Naive thymus-derived CD4-positive, alpha-beta T cell (primary cell): ENCODE data around the gene CFAP91. TPM values are rescaled to one million over a fixed set of nuclear protein-coding genes. Genes with fewer than 3 reads are reported as not detected.

Source experiments
- ATAC-seq: fragments of 150-1000 bp; cut with Tn5 transposase; 2 replicates; pipeline ENCODE4 v1.10.0; 2021; ENCODE audit warnings: mild to moderate bottlenecking, moderate library complexity
- CTCF ChIA-PET: fragments of 350-600 bp; sonication (Branson Sonifier 250); formaldehyde crosslinking; loops from one replicate; lab custom pipeline; 2021; ENCODE audit warnings: antibody characterized with exemption; lab: Charles Lee
- POLR2A ChIA-PET: fragments of 350-600 bp; sonication (Branson Sonifier 250); formaldehyde crosslinking; loops from one replicate; lab custom pipeline; 2021; ENCODE audit warnings: antibody characterized with exemption, inconsistent platforms; lab: Charles Lee
- DNase-seq, 9 donors: peaks; one replicate each; pipeline versions ENCODE4 v3.0.0 to v3.0.0-alpha.2; 2020 to 2022; ENCODE audit warnings: mixed read lengths in 1 of 9
- H3K27ac ChIP-seq: one replicate; pipeline ENCODE4 v1.7.0; 2013; ENCODE audit warnings: mild to moderate bottlenecking, low read depth, low read length, moderate library complexity
- H3K27me3 ChIP-seq, 2 donors: one replicate each; pipeline ENCODE4 v1.7.0; 2013; ENCODE audit warnings: low read length in 2 of 2, mild to moderate bottlenecking in 2 of 2, moderate library complexity in 2 of 2; ENCODE audit not compliant: control insufficient read depth in 2 of 2, insufficient read depth in 2 of 2
- H3K36me3 ChIP-seq, 3 experiments: 1 replicate in 2 of 3; 2 replicates in 1 of 3; pipeline ENCODE4 v1.7.0; 2013; ENCODE audit warnings: low read length in 3 of 3, mild to moderate bottlenecking in 3 of 3, moderate library complexity in 1 of 3; ENCODE audit not compliant: insufficient read depth in 3 of 3, control insufficient read depth in 2 of 3
- H3K4me1 ChIP-seq, 2 donors: one replicate each; pipeline ENCODE4 v1.7.0; 2013; ENCODE audit warnings: low read length in 2 of 2, mild to moderate bottlenecking in 2 of 2, moderate library complexity in 1 of 2; ENCODE audit not compliant: control insufficient read depth in 2 of 2, insufficient read depth in 2 of 2
- H3K4me3 ChIP-seq: 2 replicates; pipeline ENCODE4 v1.7.0; 2013; ENCODE audit warnings: mild to moderate bottlenecking, low read length
- H3K9me3 ChIP-seq, 3 experiments: 1 replicate in 2 of 3; 2 replicates in 1 of 3; pipeline ENCODE4 v1.7.0; 2013; ENCODE audit warnings: low read length in 3 of 3; ENCODE audit not compliant: control insufficient read depth in 2 of 3
- H3K27ac Mint-ChIP-seq, 9 donors: one replicate each; pipeline ENCODE4 v1.8.0; 2020 to 2022; ENCODE audit warnings: mixed read lengths in 9 of 9, mild to moderate bottlenecking in 8 of 9, moderate library complexity in 5 of 9, inconsistent platforms in 2 of 9
- H3K27me3 Mint-ChIP-seq, 5 donors: one replicate each; pipeline ENCODE4 v1.8.0; 2021 to 2022; ENCODE audit warnings: mixed read lengths in 5 of 5, mild to moderate bottlenecking in 1 of 5
- H3K36me3 Mint-ChIP-seq, 5 donors: one replicate each; pipeline ENCODE4 v1.8.0; 2020 to 2022; ENCODE audit warnings: mixed read lengths in 5 of 5, mild to moderate bottlenecking in 3 of 5, inconsistent platforms in 1 of 5
- H3K4me1 Mint-ChIP-seq, 7 donors: one replicate each; pipeline ENCODE4 v1.8.0; 2020 to 2022; ENCODE audit warnings: mixed read lengths in 7 of 7, mild to moderate bottlenecking in 3 of 7, inconsistent platforms in 1 of 7
- H3K4me3 Mint-ChIP-seq, 10 donors: one replicate each; pipeline ENCODE4 v1.8.0; 2020 to 2022; ENCODE audit warnings: mild to moderate bottlenecking in 10 of 10, mixed read lengths in 10 of 10, moderate library complexity in 6 of 10, inconsistent platforms in 2 of 10
- H3K9me3 Mint-ChIP-seq, 11 donors: one replicate each; pipeline ENCODE4 v1.8.0; 2020 to 2022; ENCODE audit warnings: mixed read lengths in 11 of 11, mild to moderate bottlenecking in 4 of 11, inconsistent platforms in 1 of 11, moderate library complexity in 1 of 11
- intact Hi-C, 2 donors: fragments of 100-400 bp; cut with micrococcal nuclease; formaldehyde crosslinking; loops; one replicate each; pipeline ENCODE4 v1.15.1; 2023
- polyA plus RNA-seq, 2 donors: library from polyadenylated mRNA; unstranded; fragments of 300-500 nt; fragmentation: Illumina TruSeq; gene quantifications; one replicate each; pipeline ENCODE4 v1.2.3, GENCODE V29; 2021
- total RNA-seq, 6 experiments: library from RNA in 5 of 6; stranded (reverse) in 5 of 6; gene quantifications; 1 replicate in 5 of 6; 2 replicates in 1 of 6; pipeline ENCODE4 v1.2.3 and lab custom pipeline; 2021 to 2026

Gene CFAP91
- total and polyA plus RNA-seq, 7 experiments from 2014 or later: 0.13 to 0.32 (median 0.17) TPM; not detected in 4

- POLR2A ChIA-PET: no interaction called here
- Histone ChIP-seq H3K4me1 (no peaks in the 10 kb centered on the region), H3K4me3 (no peak overlapping the region), H3K27me3 (no peaks in the 10 kb centered on the region), H3K27ac (no peak overlapping the region), H3K36me3 (no peaks in the 10 kb centered on the region), H3K9me3 (no peaks in the 10 kb centered on the region)
- H3K4me1 Mint-ChIP-seq: no peaks in the 10 kb centered on the region
- no peak for ATAC-seq
- H3K9me3 Mint-ChIP-seq: no peaks in the 10 kb centered on the region
- no peak overlapping the region for H3K4me3 Mint-ChIP-seq
- peaks cover 27 to 46% (median 29%) of the 10 kb centered on the region in 5 donors for H3K27me3 Mint-ChIP-seq
- CTCF ChIA-PET: no interaction called here
- no peaks in the 10 kb centered on the region for H3K36me3 Mint-ChIP-seq
- no peak overlapping the region for H3K27ac Mint-ChIP-seq
- intact Hi-C loops: no loop called here
- DNase-seq: no peak
These were observed 41.1 kb downstream of the CFAP91 start for GRCh38 chr3:119743921-119744320.

GRCh38 chr3:119745942-119746341 lies 43.1 kb downstream of the CFAP91 start:
- intact Hi-C loops: no loop called here
- Histone ChIP-seq H3K4me3 (no peak overlapping the region), H3K36me3 (no peaks in the 10 kb centered on the region), H3K9me3 (no peaks in the 10 kb centered on the region), H3K27ac (no peak overlapping the region), H3K4me1 (no peaks in the 10 kb centered on the region), H3K27me3 (no peaks in the 10 kb centered on the region)
- Mint-ChIP-seq H3K36me3 (no peaks in the 10 kb centered on the region), H3K27ac (no peak overlapping the region), H3K9me3 (peaks cover 0 to 2% (median 0%) of the 10 kb centered on the region in 11 donors), H3K4me1 (no peaks in the 10 kb centered on the region), H3K4me3 (no peak overlapping the region), H3K27me3 (peaks cover 15 to 41% (median 24%) of the 10 kb centered on the region in 5 donors)
- DNase-seq (no peak), ATAC-seq (no peak)
- POLR2A ChIA-PET: no interaction called here
- CTCF ChIA-PET: no interaction called here

GRCh38 chr3:119746423-119746822 lies 43.6 kb downstream of the CFAP91 start:
- Histone ChIP-seq H3K4me1 (no peaks in the 10 kb centered on the region), H3K9me3 (no peaks in the 10 kb centered on the region), H3K36me3 (no peaks in the 10 kb centered on the region), H3K27me3 (no peaks in the 10 kb centered on the region), H3K4me3 (no peak overlapping the region), H3K27ac (no peak overlapping the region)
- H3K9me3 Mint-ChIP-seq: peaks cover 0 to 2% (median 0%) of the 10 kb centered on the region in 11 donors
- ChIA-PET POLR2A (no interaction called here), CTCF (no interaction called here)
- no peaks in the 10 kb centered on the region for H3K36me3 Mint-ChIP-seq
- no peak overlapping the region for H3K27ac Mint-ChIP-seq
- DNase-seq (no peak), ATAC-seq (no peak)
- H3K27me3 Mint-ChIP-seq: peaks cover 12 to 40% (median 26%) of the 10 kb centered on the region in 5 donors
- intact Hi-C loops: no loop called here
- H3K4me3 Mint-ChIP-seq: no peak overlapping the region
- H3K4me1 Mint-ChIP-seq: no peaks in the 10 kb centered on the region

GRCh38 chr3:119747357-119747756 lies 44.5 kb downstream of the CFAP91 start:
- Histone ChIP-seq H3K4me3 (no peak overlapping the region), H3K27me3 (no peaks in the 10 kb centered on the region), H3K36me3 (no peaks in the 10 kb centered on the region), H3K27ac (no peak overlapping the region), H3K4me1 (no peaks in the 10 kb centered on the region), H3K9me3 (no peaks in the 10 kb centered on the region)
- Mint-ChIP-seq H3K4me3 (no peak overlapping the region), H3K27me3 (peaks cover 7 to 34% (median 26%) of the 10 kb centered on the region in 5 donors), H3K9me3 (peaks cover 0 to 3% (median 0%) of the 10 kb centered on the region in 11 donors), H3K4me1 (no peaks in the 10 kb centered on the region), H3K27ac (no peak overlapping the region), H3K36me3 (no peaks in the 10 kb centered on the region)
- POLR2A ChIA-PET: interaction anchor here (0.8 kb wide), 1 partner anchor 400 kb away, joined by 3 read pairs; no protein-coding TSS in a partner anchor
- intact Hi-C loops: no loop called here
- CTCF ChIA-PET: no interaction called here
- DNase-seq: no peak
- ATAC-seq: no peak

- ATAC-seq: no peak
- intact Hi-C loops: no loop called here
- H3K4me1 Mint-ChIP-seq: no peaks in the 10 kb centered on the region
- Histone ChIP-seq H3K36me3 (no peaks in the 10 kb centered on the region), H3K27me3 (no peaks in the 10 kb centered on the region), H3K4me3 (no peak overlapping the region), H3K27ac (no peak overlapping the region), H3K9me3 (no peaks in the 10 kb centered on the region), H3K4me1 (no peaks in the 10 kb centered on the region)
- ChIA-PET POLR2A (no interaction called here), CTCF (no interaction called here)
- H3K27me3 Mint-ChIP-seq: peaks cover 6 to 34% (median 24%) of the 10 kb centered on the region in 5 donors
- H3K4me3 Mint-ChIP-seq: no peak overlapping the region
- DNase-seq: no peak
- peaks cover 0 to 14% (median 2%) of the 10 kb centered on the region in 11 donors for H3K9me3 Mint-ChIP-seq
- no peak overlapping the region for H3K27ac Mint-ChIP-seq
- no peaks in the 10 kb centered on the region for H3K36me3 Mint-ChIP-seq
These were observed 46.2 kb downstream of the CFAP91 start for GRCh38 chr3:119748991-119749390.

- Histone ChIP-seq H3K27me3 (no peaks in the 10 kb centered on the region), H3K4me1 (no peaks in the 10 kb centered on the region), H3K4me3 (no peak overlapping the region), H3K36me3 (no peaks in the 10 kb centered on the region), H3K9me3 (no peaks in the 10 kb centered on the region), H3K27ac (no peak overlapping the region)
- H3K9me3 Mint-ChIP-seq: peaks cover 0 to 17% (median 4%) of the 10 kb centered on the region in 11 donors
- no peak for ATAC-seq
- peaks cover 8 to 44% (median 35%) of the 10 kb centered on the region in 5 donors for H3K27me3 Mint-ChIP-seq
- POLR2A ChIA-PET: no interaction called here
- H3K27ac Mint-ChIP-seq: no peak overlapping the region
- no peaks in the 10 kb centered on the region for H3K36me3 Mint-ChIP-seq
- no peak overlapping the region for H3K4me3 Mint-ChIP-seq
- intact Hi-C loops: no loop called here
- CTCF ChIA-PET: interaction anchor here (1.4 kb wide), 1 partner anchor 12 kb away, joined by 3 read pairs; no protein-coding TSS in a partner anchor
- DNase-seq: no peak
- H3K4me1 Mint-ChIP-seq: no peaks in the 10 kb centered on the region
These were observed 48.6 kb downstream of the CFAP91 start for GRCh38 chr3:119751423-119751822.
